H9 (cell line): ENCODE data around the gene RFWD3. TPM values are rescaled to one million over a fixed set of nuclear protein-coding genes. Genes with fewer than 3 reads are reported as not detected.

Experiments
- DNase-seq: peaks from one replicate; pipeline ENCODE4 v3.0.0-alpha.2; 2017
- H2AFZ ChIP-seq: one replicate; pipeline ENCODE4 v1.6.1; 2013; ENCODE audit warnings: mild to moderate bottlenecking, low read length, control low read depth, moderate library complexity
- H2AK5ac ChIP-seq: 2 replicates; pipeline ENCODE4 v1.6.1; 2013; ENCODE audit warnings: low read length, control low read depth, mixed read lengths; ENCODE audit not compliant: insufficient read length
- H2BK120ac ChIP-seq: one replicate; pipeline ENCODE4 v1.6.1; 2013; ENCODE audit warnings: low read depth, mild to moderate bottlenecking, low read length, control low read depth, inconsistent platforms; ENCODE audit not compliant: poor library complexity, severe bottlenecking
- H2BK12ac ChIP-seq: 2 replicates; pipeline ENCODE4 v1.6.1; 2013; ENCODE audit warnings: low read length, control low read depth, mixed read lengths, low read depth; ENCODE audit not compliant: insufficient read length
- H2BK15ac ChIP-seq: 2 replicates; pipeline ENCODE4 v1.6.1; 2013; ENCODE audit warnings: low read depth, low read length, control low read depth
- H2BK20ac ChIP-seq: one replicate; pipeline ENCODE4 v1.6.1; 2013; ENCODE audit warnings: low read depth, mild to moderate bottlenecking, low read length, control low read depth, inconsistent platforms; ENCODE audit not compliant: poor library complexity, severe bottlenecking
- H2BK5ac ChIP-seq: 2 replicates; pipeline ENCODE4 v1.6.1; 2013; ENCODE audit warnings: low read length, control low read depth, mixed read lengths; ENCODE audit not compliant: insufficient read length
- H3K14ac ChIP-seq: 2 replicates; pipeline ENCODE4 v1.6.1; 2013; ENCODE audit warnings: low read length, control low read depth; ENCODE audit not compliant: insufficient read depth
- H3K18ac ChIP-seq: 2 replicates; pipeline ENCODE4 v1.6.1; 2013; ENCODE audit warnings: low read depth, mild to moderate bottlenecking, mixed read lengths, low read length, control low read depth; ENCODE audit not compliant: insufficient read length
- H3K23ac ChIP-seq: 2 replicates; pipeline ENCODE4 v1.6.1; 2013; ENCODE audit warnings: low read length, control low read depth, mixed read lengths, low read depth; ENCODE audit not compliant: insufficient read length
- H3K23me2 ChIP-seq: 2 replicates; pipeline ENCODE4 v1.6.1; 2013; ENCODE audit warnings: low read depth, mild to moderate bottlenecking, mixed read lengths, low read length, control low read depth; ENCODE audit not compliant: insufficient read length, poor library complexity, severe bottlenecking
- H3K27ac ChIP-seq: 2 replicates; pipeline ENCODE4 v1.5.1; 2013; ENCODE audit warnings: low read length, control low read depth, mixed read lengths, low read depth; ENCODE audit not compliant: insufficient read length
- H3K27me3 ChIP-seq: 2 replicates; pipeline ENCODE4 v1.6.1; 2013; ENCODE audit warnings: low read length, control low read depth, inconsistent platforms; ENCODE audit not compliant: insufficient read depth
- H3K4ac ChIP-seq: 2 replicates; pipeline ENCODE4 v1.6.1; 2013; ENCODE audit warnings: low read depth, mild to moderate bottlenecking, control low read depth, inconsistent platforms, low read length, moderate library complexity
- H3K4me1 ChIP-seq: 2 replicates; pipeline ENCODE4 v1.6.1; 2013; ENCODE audit warnings: low read length, control low read depth, inconsistent platforms; ENCODE audit not compliant: insufficient read depth
- H3K4me2 ChIP-seq: 2 replicates; pipeline ENCODE4 v1.6.1; 2013; ENCODE audit warnings: low read length, control low read depth, mixed read lengths; ENCODE audit not compliant: insufficient read length, insufficient read depth
- H3K56ac ChIP-seq: 2 replicates; pipeline ENCODE4 v1.6.1; 2013; ENCODE audit warnings: low read depth, mild to moderate bottlenecking, mixed read lengths, low read length, control low read depth; ENCODE audit not compliant: insufficient read length
- H3K79me1 ChIP-seq: 2 replicates; pipeline ENCODE4 v1.6.1; 2013; ENCODE audit warnings: low read depth, mild to moderate bottlenecking, moderate library complexity, low read length, control low read depth, inconsistent platforms; ENCODE audit not compliant: insufficient read depth, poor library complexity, severe bottlenecking
- H3K79me2 ChIP-seq: 2 replicates; pipeline ENCODE4 v1.6.1; 2013; ENCODE audit warnings: low read length, control low read depth, inconsistent platforms; ENCODE audit not compliant: insufficient read depth
- H3K9ac ChIP-seq: 2 replicates; pipeline ENCODE4 v1.6.1; 2013; ENCODE audit warnings: low read length, control low read depth, mixed read lengths; ENCODE audit not compliant: insufficient read length; ENCODE audit errors: extremely low read depth
- H3K9me3 ChIP-seq: one replicate; pipeline ENCODE4 v1.6.1; 2013; ENCODE audit warnings: low read depth, low read length, inconsistent platforms; ENCODE audit not compliant: control insufficient read depth
- H3T11ph ChIP-seq: one replicate; pipeline ENCODE4 v1.6.1; 2013; ENCODE audit warnings: mild to moderate bottlenecking, low read length, control low read depth, inconsistent platforms
- H4K20me1 ChIP-seq: one replicate; pipeline ENCODE4 v1.6.1; 2013; ENCODE audit not compliant: control insufficient read depth, insufficient read length, insufficient read depth
- H4K5ac ChIP-seq: 2 replicates; pipeline ENCODE4 v1.6.1; 2013; ENCODE audit warnings: low read depth, mild to moderate bottlenecking, mixed read lengths, low read length, control low read depth; ENCODE audit not compliant: insufficient read length
- H4K8ac ChIP-seq: replicated peaks from 2 replicates; pipeline ENCODE4 v1.6.1; 2013; ENCODE audit warnings: low read length, control low read depth, mixed read lengths, low read depth; ENCODE audit not compliant: insufficient read length
- H4K91ac ChIP-seq: 2 replicates; pipeline ENCODE4 v1.6.1; 2013; ENCODE audit warnings: low read depth, mild to moderate bottlenecking, moderate library complexity, mixed read lengths, low read length, control low read depth; ENCODE audit not compliant: insufficient read length
- H3K27ac Mint-ChIP-seq, 3 experiments: 2 replicates in 2 of 3; 3 replicates in 1 of 3; pipeline ENCODE4 v1.8.0; 2020 to 2021; ENCODE audit warnings: mixed read lengths in 3 of 3, mild to moderate bottlenecking in 1 of 3, moderate library complexity in 1 of 3
- H3K27me3 Mint-ChIP-seq: 2 replicates; pipeline ENCODE4 v1.8.0; 2021; ENCODE audit warnings: low read depth, mild to moderate bottlenecking, moderate library complexity, mixed read lengths
- H3K36me3 Mint-ChIP-seq, 3 experiments: 2 replicates in 2 of 3; 3 replicates in 1 of 3; pipeline ENCODE4 v1.8.0; 2020 to 2021; ENCODE audit warnings: low read depth in 3 of 3, mixed read lengths in 3 of 3; ENCODE audit not compliant: insufficient read depth in 1 of 3
- H3K4me1 Mint-ChIP-seq, 2 experiments: 2 replicates each; pipeline ENCODE4 v1.8.0; 2020; ENCODE audit warnings: mixed read lengths in 2 of 2
- H3K4me3 Mint-ChIP-seq, 2 experiments: 2 replicates in 1 of 2; 3 replicates in 1 of 2; pipeline ENCODE4 v1.8.0; 2020 to 2021; ENCODE audit warnings: mild to moderate bottlenecking in 2 of 2, mixed read lengths in 2 of 2, moderate library complexity in 1 of 2
- H3K9me3 Mint-ChIP-seq, 2 experiments: 2 replicates in 1 of 2; 3 replicates in 1 of 2; pipeline ENCODE4 v1.8.0; 2020; ENCODE audit warnings: mild to moderate bottlenecking in 2 of 2, mixed read lengths in 2 of 2, moderate library complexity in 1 of 2
- CTCF ChIP-seq: fragments of 200-600 bp; sonication (generic); conservative IDR thresholded peaks from 3 replicates; pipeline ENCODE4 v1.8.0; 2021; ENCODE audit warnings: antibody characterized with exemption, mild to moderate bottlenecking
- WGBS: extraction: QIAGEN DNeasy Blood & Tissue Kit; methylation state at CpG from one replicate; pipeline ENCODE4 v1.1.7; 2013; ENCODE audit warnings: missing lambda C conversion rate, low lambda C conversion rate, mixed read lengths; ENCODE audit not compliant: insufficient read length; ENCODE audit errors: extremely low coverage; 5-methylcytosine and 5-hydroxymethylcytosine counted together
- total RNA-seq: library from RNA; stranded (reverse); gene quantifications from 2 replicates; pipeline ENCODE4 v1.2.1, GENCODE V29; 2021

Gene RFWD3
- total RNA-seq, 1 experiment from 2014 or later, result 114 TPM

- Histone ChIP-seq H3K9me3 (no peaks in the 10 kb centered on the region), H2AK5ac (no peak within 1 kb of the TSS), H3K79me2 (peaks cover 24% of the 10 kb centered on the region; the same call in 1 of the 2 replicates), H3K4ac (no peak within 1 kb of the TSS), H3K27ac (peak within 1 kb of the TSS; percentile 46), H3K56ac (no peak within 1 kb of the TSS), H4K5ac (peak within 1 kb of the TSS; percentile 25), H2BK120ac (no peak within 1 kb of the TSS), H4K91ac (peak within 1 kb of the TSS; percentile 31), H2BK12ac (no peak within 1 kb of the TSS), H3K9ac (peak within 1 kb of the TSS; percentile 95), H3K27me3 (no peaks in the 10 kb centered on the region), H3K23ac (no peak within 1 kb of the TSS), H2BK5ac (peak within 1 kb of the TSS; percentile 21), H2BK20ac (no peak within 1 kb of the TSS), H4K20me1 (no peaks in the 10 kb centered on the region), H3K18ac (peak within 1 kb of the TSS; percentile 89), H3K14ac (peak within 1 kb of the TSS; percentile 93), H4K8ac (no peak within 1 kb of the TSS), H3K4me1 (peaks cover 4% of the 10 kb centered on the region; the same call in 1 of the 2 replicates), H3K79me1 (no peaks in the 10 kb centered on the region), H2AFZ (no peak within 1 kb of the TSS), H3K4me2 (peak within 1 kb of the TSS; percentile 84), H2BK15ac (no peak within 1 kb of the TSS), H3K23me2 (peaks cover 8% of the 10 kb centered on the region), H3T11ph (no peak within 1 kb of the TSS)
- no peaks in the 10 kb centered on the region for H3K27me3 Mint-ChIP-seq
- WGBS, result no CpG with 5 or more reads among the region's 77 CpGs
- H3K4me3 Mint-ChIP-seq, result peak within 1 kb of the TSS; percentile 97 to 98
- peaks cover 2 to 5% (median 4%) of the 10 kb centered on the region in 3 experiments; a peak in 5 of 7 replicates for H3K36me3 Mint-ChIP-seq
- H3K27ac Mint-ChIP-seq, result peak within 1 kb of the TSS; percentile 94 to 99 (median 99)
- no peak for TF ChIP-seq CTCF
- H3K9me3 Mint-ChIP-seq, result no peaks in the 10 kb centered on the region; a peak in 1 of 5 replicates
- peak; percentile 89 for DNase-seq
- peaks cover 38 to 44% of the 10 kb centered on the region in 2 experiments for H3K4me1 Mint-ChIP-seq
These were observed 60.0 kb downstream of the RFWD3 start, which contains the start of gene GLG1 for GRCh38 chr16:74606521-74607309. Gene GLG1, minus strand, starts transcription at chr16:74607114. Its CDS starts 20 bp downstream, at chr16:74607094.
